HG03432 (cell line): Measurements from ENCODE around the gene BCL11A.

Experiments used
- ATAC-seq: cut with Tn5 transposase; IDR thresholded peaks from one replicate; pipeline ENCODE4 v1.9.1; 2021; ENCODE audit warnings: mild to moderate bottlenecking, moderate library complexity; ENCODE audit not compliant: unreplicated experiment

BCL11A gene

GRCh38 chr2:60553495-60554073 is at the start of gene BCL11A:
Gene BCL11A, minus strand, starts transcription at chr2:60553654. Its CDS starts 384 bp downstream, at chr2:60553270.
- peak; percentile 0 for ATAC-seq

DNA sequence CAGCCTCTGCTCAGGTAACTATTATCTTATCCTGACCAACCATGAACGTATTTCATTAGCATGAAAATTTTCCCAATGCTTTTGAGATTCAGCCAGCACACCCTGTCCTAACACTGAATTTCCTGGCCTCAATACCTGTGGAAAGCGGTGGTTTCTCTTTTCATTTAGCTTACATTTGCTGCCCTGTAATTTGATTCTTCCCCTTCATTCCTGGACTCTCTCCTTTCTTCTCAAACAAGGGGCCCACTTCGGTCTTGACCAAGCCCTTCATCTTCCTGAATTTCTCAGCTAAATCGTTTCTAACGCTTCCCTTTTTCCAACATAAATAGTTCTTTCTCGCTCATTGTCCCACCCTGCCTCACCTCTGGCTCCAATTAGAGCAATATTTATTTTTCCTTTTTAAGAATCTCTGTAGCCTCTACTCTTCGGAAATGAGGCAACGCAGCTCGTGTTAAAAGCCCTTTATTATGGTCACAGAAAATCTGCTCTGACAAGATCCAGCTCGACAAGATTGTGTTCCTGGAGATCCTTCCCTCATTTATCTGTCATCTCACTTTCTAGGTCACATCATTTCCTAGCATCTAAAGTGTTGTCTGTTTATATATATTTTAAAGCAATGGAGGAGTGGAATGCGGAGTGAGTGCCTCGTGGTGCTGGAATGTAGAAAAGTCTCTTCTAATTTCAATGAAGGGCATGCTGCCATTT is 49.5 kb upstream of the BCL11A start:
- ATAC-seq = no peak

DNA sequence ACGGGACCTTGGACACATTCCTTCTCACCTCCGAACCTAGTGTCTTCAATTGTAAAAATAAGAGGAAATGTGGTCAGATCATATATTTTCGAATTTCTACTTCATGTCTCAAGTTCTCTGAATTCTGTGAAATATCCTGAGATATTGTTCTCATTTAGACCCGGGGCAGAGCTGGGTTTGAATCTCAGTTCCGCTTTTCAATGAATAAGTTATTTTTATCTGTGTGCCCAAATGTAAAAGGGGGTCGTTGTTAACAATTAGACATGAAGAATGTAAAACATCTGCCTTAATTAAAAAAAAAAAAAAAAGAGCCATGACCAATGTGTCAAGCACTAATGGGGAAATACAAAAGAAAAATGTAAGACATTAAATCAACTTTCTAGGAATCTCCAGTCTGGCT is 48.9 kb upstream of the BCL11A start:
- ATAC-seq = no peak

DNA sequence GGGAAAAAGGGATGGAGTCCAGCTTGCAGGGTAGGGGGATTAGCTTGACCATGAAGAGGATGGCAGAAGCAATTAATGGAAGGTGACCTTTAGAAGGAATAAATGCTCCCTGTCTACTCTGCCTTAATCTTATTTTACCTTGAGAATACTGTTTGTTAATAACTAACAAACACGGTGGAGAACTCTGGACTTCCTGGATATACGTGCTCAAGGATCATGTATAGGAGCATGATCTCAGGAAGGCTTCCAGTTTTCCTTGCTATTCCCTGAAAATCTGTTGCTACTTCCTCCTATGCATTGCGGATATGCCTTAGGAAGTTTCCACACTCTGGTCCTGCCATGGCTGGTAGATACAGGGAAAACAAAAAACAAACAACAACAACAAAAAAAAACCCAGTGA is 44.8 kb upstream of the BCL11A start:
- ATAC-seq = no peak

DNA sequence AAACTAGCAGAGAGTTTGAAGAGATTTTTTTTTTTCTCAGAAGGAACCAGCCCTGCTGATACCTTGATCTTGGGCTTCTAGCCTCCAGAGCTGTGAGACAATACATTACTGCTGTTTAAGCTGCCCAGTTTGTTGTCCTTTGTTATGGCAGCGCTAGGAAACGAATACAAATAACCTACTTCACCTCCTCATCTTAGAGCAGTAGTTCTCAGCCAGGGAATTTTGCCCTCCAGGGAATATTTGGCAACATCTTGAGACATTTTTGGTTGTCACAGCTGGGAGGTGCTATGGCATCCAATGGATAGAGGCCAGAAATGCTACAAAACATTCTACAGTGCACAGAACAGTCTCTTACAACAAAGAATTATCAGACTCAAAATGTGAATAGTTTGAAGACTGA is 43.9 kb upstream of the BCL11A start:
- ATAC-seq = no peak

DNA sequence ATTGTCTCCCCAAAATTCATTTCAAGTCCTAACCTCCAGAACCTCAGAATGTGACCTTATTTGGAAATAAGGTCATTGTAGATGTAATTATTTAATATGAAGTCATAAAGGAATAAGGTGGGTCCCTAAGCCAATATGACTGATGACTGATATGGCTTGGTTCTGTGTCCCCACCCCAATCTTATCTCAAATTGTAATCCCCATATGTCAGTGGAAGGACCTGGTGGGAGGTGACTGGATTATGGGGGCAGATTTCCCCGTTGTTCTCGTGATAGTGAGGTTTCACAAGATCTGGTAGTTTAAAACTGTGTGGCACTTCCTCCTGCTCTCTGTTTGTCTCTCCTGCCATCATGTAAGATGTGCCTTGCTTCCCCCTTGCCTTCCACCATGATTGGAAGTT is 43.0 kb upstream of the BCL11A start:
- no peak for ATAC-seq

GRCh38 chr2:60595953-60596352 is 42.5 kb upstream of the BCL11A start:
- no peak for ATAC-seq

DNA sequence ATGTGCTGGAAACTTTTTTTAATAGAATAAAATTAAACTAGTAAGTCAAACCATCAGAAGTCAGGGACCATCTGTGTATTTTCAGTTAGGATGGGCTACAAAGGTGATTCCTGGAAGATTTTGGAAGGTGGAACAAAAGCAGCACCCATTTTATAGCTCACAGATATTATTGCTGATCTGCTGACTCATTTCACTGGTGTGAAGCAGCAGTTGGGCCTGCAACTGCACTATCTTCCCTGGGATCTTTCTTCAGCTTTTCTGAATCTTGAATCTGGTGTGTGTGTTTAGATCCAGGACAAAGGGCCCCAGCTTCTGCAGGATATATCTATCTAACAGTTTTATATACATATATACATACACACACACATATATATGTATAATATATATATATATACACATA is 35.6 kb upstream of the BCL11A start:
- ATAC-seq = no peak

- ATAC-seq = no peak
Measured at GRCh38 chr2:60586081-60586480, 32.6 kb upstream of the BCL11A start.

DNA sequence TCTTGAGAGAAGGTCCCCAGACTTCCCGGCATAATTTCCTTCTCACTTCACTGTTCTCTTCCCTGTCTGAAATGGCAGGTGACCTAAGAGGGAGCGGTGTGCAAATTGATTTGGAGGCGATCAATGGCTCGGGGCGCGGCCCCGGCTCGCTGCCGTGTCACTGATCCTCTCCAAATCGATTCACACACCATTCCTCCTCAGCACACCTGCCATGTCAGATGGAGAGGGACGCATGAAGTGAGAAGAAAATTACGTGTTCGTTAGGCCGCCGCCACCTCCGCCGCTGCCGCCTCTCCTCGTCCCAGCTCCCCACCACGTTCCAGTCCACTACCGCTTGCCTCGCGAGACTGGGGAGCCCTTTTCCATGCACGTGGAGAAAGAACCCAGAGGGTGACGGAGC is 31.8 kb upstream of the BCL11A start:
- ATAC-seq = no peak

DNA sequence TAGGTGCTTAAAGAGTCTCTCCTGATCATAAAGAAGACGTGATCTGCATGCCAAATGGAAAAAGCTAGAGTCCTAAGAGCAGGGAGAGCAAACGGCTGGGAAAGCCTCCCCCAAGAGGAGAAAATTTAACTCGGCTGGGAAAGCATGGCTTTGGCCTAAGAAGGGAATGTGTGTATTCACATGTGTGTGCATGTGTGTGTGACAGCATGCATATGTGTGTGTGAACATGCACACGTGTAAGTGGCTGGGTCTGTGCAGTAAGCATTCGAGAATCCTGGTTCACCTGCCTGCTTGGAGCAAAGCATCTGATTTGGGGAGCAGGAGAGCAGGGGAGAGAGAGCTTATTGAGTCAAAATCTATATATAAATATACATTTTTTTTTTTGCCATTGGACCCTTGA is 30.1 kb upstream of the BCL11A start:
- ATAC-seq = no peak

- peak; percentile 99 for ATAC-seq
Measured at GRCh38 chr2:60581433-60582282, 28.2 kb upstream of the BCL11A start.

DNA sequence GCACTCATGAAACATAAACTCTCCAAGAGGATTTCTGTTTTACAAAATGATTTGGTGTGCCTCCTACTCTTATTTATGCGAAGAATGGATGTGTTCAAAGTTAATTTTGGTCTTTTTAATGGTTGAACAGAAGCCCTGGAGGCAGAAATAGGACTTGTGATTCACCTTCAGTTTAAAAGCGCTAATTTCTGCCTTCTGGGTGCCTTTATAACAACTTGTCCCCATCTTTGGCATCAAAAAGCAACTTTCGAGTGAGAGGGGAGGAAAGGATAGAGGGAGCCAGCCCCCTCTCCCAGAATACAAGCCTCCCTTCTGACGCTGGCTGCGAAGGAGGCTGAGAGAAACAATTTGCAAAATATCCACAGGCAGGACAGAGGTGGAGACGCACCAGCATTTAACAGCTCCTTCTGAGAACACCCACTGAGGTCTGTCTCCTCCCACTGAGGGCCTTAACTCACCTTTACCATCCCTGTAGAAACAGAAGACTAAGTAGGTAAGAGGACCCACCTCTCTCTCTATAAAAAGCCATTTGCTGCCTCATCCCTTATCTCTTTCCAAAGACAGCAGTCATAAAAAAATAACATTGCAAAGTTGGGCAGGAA is 24.3 kb upstream of the BCL11A start:
- ATAC-seq = no peak

DNA sequence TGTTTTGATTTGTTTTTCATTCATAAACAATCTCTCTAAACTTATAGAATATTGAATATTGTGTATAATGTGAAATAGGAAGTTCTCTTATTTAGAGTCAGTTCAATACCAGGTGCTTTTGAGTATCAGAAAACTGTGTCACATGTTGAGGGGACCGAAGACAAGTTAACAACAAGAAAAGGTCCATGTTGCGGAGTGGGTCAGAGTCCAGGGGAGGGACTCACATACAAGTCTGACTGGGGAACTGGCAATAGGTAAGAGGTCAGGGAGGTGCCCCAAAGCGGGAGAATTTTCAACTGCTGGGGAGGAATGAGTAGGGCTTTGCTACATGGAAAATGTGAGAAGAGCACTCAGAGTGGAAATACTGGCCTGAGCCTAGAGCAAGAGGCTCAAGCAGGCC is 19.8 kb upstream of the BCL11A start:
- ATAC-seq = no peak

DNA sequence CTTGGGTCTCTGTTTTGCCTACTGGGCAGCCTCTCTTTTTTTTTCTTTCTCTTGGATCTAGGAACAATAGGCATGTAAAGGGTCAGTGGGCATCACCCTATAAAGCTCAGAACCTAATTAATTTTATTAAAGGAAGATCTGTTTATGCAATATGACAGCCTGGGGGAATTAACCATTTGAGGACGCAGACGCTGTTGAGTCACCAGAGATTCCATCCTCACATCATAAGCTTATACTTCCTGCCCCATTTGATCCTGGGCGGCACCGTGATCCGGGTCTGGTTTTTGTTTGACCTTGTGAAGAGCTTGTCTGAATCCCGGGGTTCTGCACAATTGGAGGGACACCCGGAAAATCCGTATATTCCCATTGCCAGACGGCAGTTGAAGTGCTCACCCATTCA is 16.8 kb upstream of the BCL11A start:
- no peak for ATAC-seq

DNA sequence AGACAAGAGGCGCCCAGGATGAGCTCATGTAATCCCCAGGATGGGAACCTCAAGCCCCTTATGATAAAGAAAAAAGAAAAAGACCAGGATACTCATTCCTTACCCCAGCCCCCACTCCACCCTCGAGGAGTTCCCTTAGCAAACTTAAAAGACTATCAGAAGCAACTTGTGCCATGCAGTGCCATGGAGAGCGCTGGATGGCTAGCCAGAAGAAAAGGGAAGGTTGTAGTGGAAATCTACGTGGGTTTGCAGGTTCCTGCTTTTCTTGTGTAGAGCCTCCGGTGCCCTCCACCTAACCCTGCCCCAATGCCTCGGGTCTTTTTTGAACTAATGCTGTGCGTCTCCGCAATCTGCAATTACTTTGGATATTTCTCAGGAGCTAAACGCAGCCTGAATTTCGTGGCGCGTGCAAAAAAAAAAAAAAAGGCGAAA is 16.2 kb upstream of the BCL11A start:
- no peak for ATAC-seq

GRCh38 chr2:60567919-60568768 is 14.7 kb upstream of the BCL11A start:
- no peak for ATAC-seq

DNA sequence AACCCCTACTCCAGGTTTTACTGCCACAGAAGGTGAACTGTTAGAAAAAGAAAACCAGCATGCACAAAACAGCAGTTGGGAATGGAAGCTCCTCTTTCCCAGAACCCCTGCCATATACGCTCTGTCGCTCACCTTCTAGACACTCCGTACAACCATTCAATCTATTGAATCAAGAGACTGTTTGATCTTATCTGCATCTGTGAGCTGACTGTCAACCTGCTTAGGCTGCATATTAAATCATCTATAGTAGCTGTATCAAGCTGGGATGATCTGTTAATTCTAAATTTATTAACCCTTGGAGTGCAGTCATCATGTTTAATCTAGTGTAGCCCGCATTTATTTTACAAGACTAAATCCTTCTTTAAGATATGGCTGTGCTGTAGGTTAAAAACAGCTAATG is 13.6 kb upstream of the BCL11A start:
- no peak for ATAC-seq

DNA sequence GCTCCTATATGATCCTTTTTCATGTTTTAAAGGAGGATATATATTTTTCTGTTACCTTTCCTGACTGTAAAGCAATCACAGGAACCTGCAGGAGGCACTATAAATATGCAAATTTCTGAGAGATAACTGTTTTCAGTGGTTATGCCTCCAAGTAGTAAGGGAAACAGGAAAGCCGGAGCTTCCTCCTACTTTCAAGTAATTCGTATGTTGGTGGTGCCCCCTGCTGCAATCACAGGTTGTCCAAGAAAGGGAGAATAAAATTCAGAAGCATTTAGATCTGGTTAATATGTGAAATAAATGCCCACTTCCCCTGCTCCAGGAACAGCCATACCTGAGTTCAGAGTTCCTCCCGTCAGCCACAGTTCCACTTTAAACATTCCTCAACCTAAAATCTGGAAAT is 12.0 kb upstream of the BCL11A start:
- peak; percentile 53 for ATAC-seq

GRCh38 chr2:60560734-60561644 is 7.5 kb upstream of the BCL11A start:
- peak; percentile 71 for ATAC-seq
